Mesothelial cell of epicardium (in vitro differentiated cells): Measurements from ENCODE around the gene CFAP97D2. TPM values are rescaled to one million over a fixed set of nuclear protein-coding genes. Genes with fewer than 3 reads are reported as not detected.
"Not testable (repeated sequence)": the region's sequence is repeated elsewhere in the genome, so short reads cannot be mapped to it uniquely, and the experiment has no call there.

Experiments used
- DNase-seq, 2 experiments: peaks; one replicate each; pipeline ENCODE4 v3.0.0; 2021; ENCODE audit warnings: low spot score in 2 of 2; ENCODE audit not compliant: unreplicated experiment in 2 of 2
- H3K27ac Mint-ChIP-seq: 2 replicates; pipeline ENCODE4 v1.8.0; 2021; ENCODE audit warnings: mixed read lengths
- H3K27me3 Mint-ChIP-seq: 2 replicates; pipeline ENCODE4 v1.8.0; 2021; ENCODE audit warnings: low read depth, mixed read lengths
- H3K36me3 Mint-ChIP-seq: 2 replicates; pipeline ENCODE4 v1.8.0; 2021; ENCODE audit warnings: mixed read lengths
- H3K4me1 Mint-ChIP-seq: 2 replicates; pipeline ENCODE4 v1.8.0; 2021; ENCODE audit warnings: mixed read lengths
- H3K4me3 Mint-ChIP-seq: 2 replicates; pipeline ENCODE4 v1.8.0; 2021; ENCODE audit warnings: mild to moderate bottlenecking, moderate library complexity, mixed read lengths
- H3K9me3 Mint-ChIP-seq: 2 replicates; pipeline ENCODE4 v1.8.0; 2021; ENCODE audit warnings: mixed read lengths
- total RNA-seq: library from RNA; stranded (reverse); gene quantifications from 3 replicates; pipeline ENCODE4 v1.2.1, GENCODE V29; 2021
- TF ChIP-seq, protein P1 (sequence below): fragments of 200-600 bp; sonication (generic); IDR thresholded peaks from one replicate; pipeline ENCODE4 v1.5.0; 2021; ENCODE audit warnings: antibody characterized with exemption; ENCODE audit not compliant: unreplicated experiment

CFAP97D2 gene
- total RNA-seq, 1 donor from 2014 or later, result not detected

- no peaks in the 10 kb centered on the region for H3K9me3 Mint-ChIP-seq
- H3K4me3 Mint-ChIP-seq, result no peak overlapping the region
- H3K36me3 Mint-ChIP-seq, result peaks cover 55% of the 10 kb centered on the region
- H3K27ac Mint-ChIP-seq, result peak overlapping the region; percentile 13
- no peaks in the 10 kb centered on the region for H3K4me1 Mint-ChIP-seq
- DNase-seq, result no peak
- H3K27me3 Mint-ChIP-seq, result no peaks in the 10 kb centered on the region
- TF ChIP-seq, protein P1, sequence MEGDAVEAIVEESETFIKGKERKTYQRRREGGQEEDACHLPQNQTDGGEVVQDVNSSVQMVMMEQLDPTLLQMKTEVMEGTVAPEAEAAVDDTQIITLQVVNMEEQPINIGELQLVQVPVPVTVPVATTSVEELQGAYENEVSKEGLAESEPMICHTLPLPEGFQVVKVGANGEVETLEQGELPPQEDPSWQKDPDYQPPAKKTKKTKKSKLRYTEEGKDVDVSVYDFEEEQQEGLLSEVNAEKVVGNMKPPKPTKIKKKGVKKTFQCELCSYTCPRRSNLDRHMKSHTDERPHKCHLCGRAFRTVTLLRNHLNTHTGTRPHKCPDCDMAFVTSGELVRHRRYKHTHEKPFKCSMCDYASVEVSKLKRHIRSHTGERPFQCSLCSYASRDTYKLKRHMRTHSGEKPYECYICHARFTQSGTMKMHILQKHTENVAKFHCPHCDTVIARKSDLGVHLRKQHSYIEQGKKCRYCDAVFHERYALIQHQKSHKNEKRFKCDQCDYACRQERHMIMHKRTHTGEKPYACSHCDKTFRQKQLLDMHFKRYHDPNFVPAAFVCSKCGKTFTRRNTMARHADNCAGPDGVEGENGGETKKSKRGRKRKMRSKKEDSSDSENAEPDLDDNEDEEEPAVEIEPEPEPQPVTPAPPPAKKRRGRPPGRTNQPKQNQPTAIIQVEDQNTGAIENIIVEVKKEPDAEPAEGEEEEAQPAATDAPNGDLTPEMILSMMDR, result no peak
Measured at GRCh38 chr13:114261328-114261965, 82.4 kb downstream of the CFAP97D2 start.

- no peak for DNase-seq
- Mint-ChIP-seq H3K27me3 (no peaks in the 10 kb centered on the region), H3K9me3 (peaks cover 5% of the 10 kb centered on the region), H3K4me1 (no peaks in the 10 kb centered on the region), H3K27ac (no peak overlapping the region), H3K4me3 (no peak overlapping the region), H3K36me3 (peaks cover 60% of the 10 kb centered on the region)
- TF ChIP-seq, protein P1, result no peak
Measured at GRCh38 chr13:114263578-114263977, 84.5 kb downstream of the CFAP97D2 start.

DNA sequence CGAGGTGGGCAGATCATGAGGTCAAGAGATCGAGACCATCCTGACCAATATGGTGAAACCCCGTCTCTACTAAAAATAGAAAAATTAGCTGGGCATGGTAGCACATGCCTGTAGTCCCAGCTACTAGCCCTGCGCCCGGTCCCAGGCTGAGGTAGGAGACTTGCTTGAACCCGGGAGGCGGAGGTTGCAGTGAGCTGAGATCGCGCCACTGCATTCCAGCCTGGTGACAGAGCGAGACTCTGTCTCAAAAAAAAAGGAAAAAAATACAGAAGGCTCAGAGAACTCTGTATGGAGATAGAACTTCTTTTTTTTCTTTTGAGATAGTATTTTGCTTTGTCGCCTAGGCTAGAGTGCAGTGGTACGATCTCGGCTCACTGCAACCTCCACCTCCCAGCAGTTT is 85.3 kb downstream of the CFAP97D2 start:
- H3K36me3 Mint-ChIP-seq, result peaks cover 65% of the 10 kb centered on the region
- not testable (repeated sequence) for DNase-seq, H3K9me3 Mint-ChIP-seq, H3K4me3 Mint-ChIP-seq, H3K4me1 Mint-ChIP-seq, H3K27me3 Mint-ChIP-seq, H3K27ac Mint-ChIP-seq

DNA sequence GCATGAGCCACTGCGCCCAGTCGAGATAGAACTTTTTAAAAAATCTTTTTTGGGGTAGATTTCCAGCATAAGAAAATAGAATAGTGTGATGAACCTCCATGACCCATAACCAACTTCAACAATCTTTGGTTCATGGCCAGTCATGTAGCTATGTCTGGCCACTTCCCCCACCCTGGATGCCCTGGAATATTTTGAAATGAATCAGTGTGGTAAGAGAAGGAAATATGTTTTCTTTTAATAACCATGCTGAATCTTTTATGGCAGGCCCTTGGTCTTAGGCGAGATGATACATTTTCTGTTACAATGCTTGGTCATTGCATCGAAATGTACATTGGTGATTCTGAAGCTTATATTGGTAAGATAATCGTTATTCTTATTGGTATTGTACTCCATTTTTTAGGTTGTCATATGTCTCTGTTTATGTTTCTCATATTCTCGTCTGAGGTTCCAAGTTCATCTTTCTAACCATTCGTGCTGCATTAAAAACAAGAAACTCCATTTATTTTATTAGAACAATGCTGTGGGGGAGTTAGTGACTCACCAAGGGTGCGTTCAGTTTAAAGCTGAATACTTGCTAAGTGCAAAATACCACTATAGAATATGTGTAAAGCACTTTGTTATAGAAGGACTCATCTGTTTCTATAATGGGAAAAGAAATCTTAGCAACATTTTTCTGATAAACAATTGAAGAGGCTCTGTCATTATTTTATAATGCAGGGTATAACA is 86.0 kb downstream of the CFAP97D2 start:
- peaks cover 63% of the 10 kb centered on the region for H3K36me3 Mint-ChIP-seq
- H3K4me1 Mint-ChIP-seq, result no peaks in the 10 kb centered on the region
- no peak overlapping the region for H3K27ac Mint-ChIP-seq
- TF ChIP-seq, protein P1, result no peak
- no peak overlapping the region for H3K4me3 Mint-ChIP-seq
- H3K27me3 Mint-ChIP-seq, result no peaks in the 10 kb centered on the region
- peaks cover 9% of the 10 kb centered on the region for H3K9me3 Mint-ChIP-seq
- no peak for DNase-seq

DNA sequence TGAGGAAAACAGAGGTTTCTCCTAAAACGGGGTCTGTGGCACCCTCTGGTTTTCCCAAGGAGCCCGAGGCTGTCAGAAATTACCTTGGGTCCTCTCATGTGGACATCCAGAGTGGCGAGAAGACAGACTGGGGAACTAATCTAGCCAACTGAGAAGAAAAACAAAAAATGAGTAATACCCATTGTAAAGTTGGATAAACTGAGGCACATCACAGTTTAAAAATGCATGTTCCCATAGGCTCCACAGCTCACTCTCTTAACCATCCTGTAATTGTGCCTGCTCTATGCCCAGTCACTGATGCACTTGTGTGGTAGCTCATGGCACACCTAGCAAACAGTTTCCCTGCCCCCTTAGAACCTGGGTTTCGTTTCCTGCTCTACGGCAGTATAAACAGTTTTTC is 87.2 kb downstream of the CFAP97D2 start:
- DNase-seq, result no peak
- Mint-ChIP-seq H3K36me3 (peaks cover 60% of the 10 kb centered on the region), H3K9me3 (peaks cover 9% of the 10 kb centered on the region), H3K27me3 (no peaks in the 10 kb centered on the region), H3K27ac (no peak overlapping the region), H3K4me1 (no peaks in the 10 kb centered on the region), H3K4me3 (no peak overlapping the region)
- TF ChIP-seq, protein P1, result no peak
